HepG2 (cell line): ENCODE data around the gene DNAJC13. TPM values are rescaled to one million over a fixed set of nuclear protein-coding genes. Genes with fewer than 3 reads are reported as not detected.

Source experiments
- ARID3A ChIP-seq: IDR thresholded peaks from 2 replicates; pipeline ENCODE4 v1.6.1; 2012; ENCODE audit warnings: low read depth, low read length, improper control_type of control experiment
- E2F2 ChIP-seq: sonication (generic); formaldehyde crosslinking; IDR thresholded peaks from 2 replicates; pipeline ENCODE4 v1.4.0; 2020; ENCODE audit warnings: missing genetic modification reagents, borderline replicate concordance
- EP300 ChIP-seq, 3 experiments: sonication (generic) in 1 of 3; formaldehyde crosslinking in 1 of 3; IDR thresholded peaks; 2 replicates each; pipeline versions ENCODE4 v1.5.1 to v1.6.1; 2011 to 2020; ENCODE audit warnings: low read depth in 2 of 3, low read length in 2 of 3, borderline replicate concordance in 1 of 3, improper control_type of control experiment in 1 of 3, mild to moderate bottlenecking in 1 of 3, missing genetic modification reagents in 1 of 3, moderate library complexity in 1 of 3
- FOXK1 ChIP-seq: sonication (generic); formaldehyde crosslinking; IDR thresholded peaks from 2 replicates; pipeline ENCODE4 v1.4.0; 2020; ENCODE audit warnings: low read depth, missing genetic modification reagents, borderline replicate concordance
- MTF2 ChIP-seq: sonication (generic); formaldehyde crosslinking; IDR thresholded peaks from 2 replicates; pipeline ENCODE4 v1.5.0; 2020; ENCODE audit warnings: missing genetic modification reagents, borderline replicate concordance
- PLSCR1 ChIP-seq: sonication (generic); formaldehyde crosslinking; IDR thresholded peaks from 2 replicates; pipeline ENCODE4 v1.5.0; 2020; ENCODE audit warnings: missing genetic modification reagents, mild to moderate bottlenecking, borderline replicate concordance
- SRF ChIP-seq: IDR thresholded peaks from 2 replicates; pipeline ENCODE4 v1.6.1; 2011; ENCODE audit warnings: mild to moderate bottlenecking, low read depth, low read length, moderate library complexity
- XRCC5 ChIP-seq: fragments of 200-400 bp; formaldehyde crosslinking; optimal IDR thresholded peaks from 2 replicates; pipeline ENCODE3; 2017; ENCODE audit warnings: mild to moderate bottlenecking, low read length
- ZFP36L1 ChIP-seq: sonication (generic); formaldehyde crosslinking; IDR thresholded peaks from 2 replicates; pipeline ENCODE4 v1.8.0; 2022; ENCODE audit warnings: mild to moderate bottlenecking, missing genetic modification reagents, moderate library complexity
- ZNF280D ChIP-seq: sonication (generic); formaldehyde crosslinking; IDR thresholded peaks from 2 replicates; pipeline ENCODE4 v1.5.1; 2020; ENCODE audit warnings: mild to moderate bottlenecking, missing genetic modification reagents
- ZNF337 ChIP-seq: sonication (generic); formaldehyde crosslinking; IDR thresholded peaks from 2 replicates; pipeline ENCODE4 v1.5.1; 2020; ENCODE audit warnings: missing genetic modification reagents, low read depth, mild to moderate bottlenecking, borderline replicate concordance
- ZNF567 ChIP-seq: sonication (generic); formaldehyde crosslinking; IDR thresholded peaks from 2 replicates; pipeline ENCODE4 v1.8.1; 2023; ENCODE audit warnings: mild to moderate bottlenecking, missing genetic modification reagents, borderline replicate concordance
- ZNF577 ChIP-seq: sonication (generic); formaldehyde crosslinking; IDR thresholded peaks from 2 replicates; pipeline ENCODE4 v1.4.0; 2020; ENCODE audit warnings: mild to moderate bottlenecking, low read depth, missing genetic modification reagents, borderline replicate concordance
- ZNF761 ChIP-seq: sonication (generic); formaldehyde crosslinking; conservative IDR thresholded peaks from 2 replicates; pipeline ENCODE4 v1.4.0; 2020; ENCODE audit warnings: mild to moderate bottlenecking, missing genetic modification reagents
- ZSCAN29 ChIP-seq: sonication (generic); formaldehyde crosslinking; conservative IDR thresholded peaks from 2 replicates; pipeline ENCODE4 v1.4.0; 2020; ENCODE audit warnings: mild to moderate bottlenecking, missing genetic modification reagents
- ZXDC ChIP-seq: sonication (generic); formaldehyde crosslinking; IDR thresholded peaks from 2 replicates; pipeline ENCODE4 v1.5.0; 2020; ENCODE audit warnings: mild to moderate bottlenecking, missing genetic modification reagents
- polyA plus RNA-seq, 8 experiments: library from polyadenylated mRNA; depleted of rRNA in 3 of 8; stranded (reverse) in 7 of 8; unstranded in 1 of 8; fragments of >200 nt; fragmentation: Illumina TruSeq in 4 of 8; extraction: Trizol in 4 of 8; gene quantifications; 2 replicates each; pipeline versions ENCODE4 v1.2.1 to v1.2.3, GENCODE V29; 2011 to 2016; ENCODE audit warnings: low read depth in 4 of 8, missing spikeins in 1 of 8, mixed read lengths in 1 of 8; ENCODE audit not compliant: insufficient read depth in 1 of 8
- total RNA-seq, 5 experiments: library from RNA; depleted of rRNA; stranded (reverse); fragments of >200 nt; fragmentation: Illumina TruSeq; extraction: Trizol; gene quantifications; 2 replicates each; pipeline ENCODE4 v1.2.3, GENCODE V29; 2016; ENCODE audit warnings: low read depth in 1 of 5

DNAJC13 gene
- total and polyA plus RNA-seq, 2 of the 13 experiments (the other 11 are each of a cell fraction or from before 2014, with no cell fraction given) = 9.1 to 26.2 TPM

GRCh38 chr3:132416807-132417694 is at the start of gene DNAJC13 (continued):
- TF ChIP-seq E2F2 (no peak), ZFP36L1 (CRISPR knock-in tag) (no peak), ZNF337 (0 out of 2 replicates have a peak, but pooled peaks have one; percentile 63), EP300 (IDR thresholded peaks at IDR 0.05; ENCODE audit: low read depth in 2 of 2, low read length in 2 of 2) (no peak), EP300 (CRISPR knock-in tag; IDR thresholded peaks at IDR 0.05; ENCODE audit: borderline replicate concordance) (no peak), MTF2 (CRISPR knock-in tag) (no peak), ZNF567 (CRISPR knock-in tag) (peak; percentile 60; the same call in 1 of the 2 replicates), FOXK1 (CRISPR knock-in tag) (no peak), ZXDC (no peak), ZNF280D (CRISPR knock-in tag) (no peak), XRCC5 (peak; percentile 12), ARID3A (no peak), PLSCR1 (no peak), SRF (no peak), ZSCAN29 (no peak), ZNF761 (CRISPR knock-in tag) (no peak), ZNF577 (CRISPR knock-in tag) (no peak)
